HepG2 (cell line): ENCODE data around the gene ARHGAP36. TPM values are rescaled to one million over a fixed set of nuclear protein-coding genes. Genes with fewer than 3 reads are reported as not detected.
A peak's percentile ranks its signal among the peaks of the same experiment; 100 is the strongest.

Experiments
- ATAC-seq: fragments of 200-7000 bp; cut with Tn5 transposase; 3 replicates; pipeline ENCODE4 v1.9.1; 2020; ENCODE audit warnings: mild to moderate bottlenecking, moderate library complexity
- BruUV-seq: library from RNA; stranded (reverse); fragments of 400-500 nt; replicated peaks from 2 replicates; lab custom pipeline; 2021; lab: Mats Ljungman, UMichigan
- CTCF ChIA-PET: fragments of 300-600 bp; formaldehyde crosslinking; extraction: SDS; loops from one replicate; lab custom pipeline; 2021; ENCODE audit warnings: low total read pairs, inconsistent platforms, low intra/inter-chr PET ratio; lab: Yijun Ruan, JAX
- POLR2A ChIA-PET: fragments of 350-600 bp; sonication (Branson Sonifier 250); formaldehyde crosslinking; loops from one replicate; lab custom pipeline; 2020; ENCODE audit warnings: antibody characterized with exemption, inconsistent platforms; lab: Yijun Ruan, JAX
- DNase-seq: peaks from one replicate; pipeline ENCODE4 v3.0.0-alpha.2; 2015; ENCODE audit warnings: low spot score
- FAIRE-seq: peaks from 3 replicates; lab custom pipeline; 2011; peaks lifted over from hg19 to GRCh38; lab: Jason Lieb, UNC
- H2AFZ ChIP-seq: one replicate; pipeline ENCODE4 v1.6.1; 2011; ENCODE audit warnings: low read length, inconsistent platforms
- H3K27ac ChIP-seq: fragments of 300-600 bp; 3 replicates; pipeline ENCODE4 v1.8.0; 2011; ENCODE audit warnings: mixed run types, mild to moderate bottlenecking, mixed read lengths, low read length, inconsistent platforms; ENCODE audit not compliant: insufficient read depth; ENCODE audit errors: extremely low read length
- H3K27me3 ChIP-seq, 2 experiments: fragments of 200-600 bp in 1 of 2; 2 replicates in 1 of 2; 3 replicates in 1 of 2; pipeline versions ENCODE4 v1.6.0 to v1.8.0; 2011; ENCODE audit warnings: low read length in 2 of 2, mild to moderate bottlenecking in 2 of 2, moderate library complexity in 2 of 2, inconsistent platforms in 1 of 2; ENCODE audit not compliant: insufficient read depth in 2 of 2, control insufficient read depth in 1 of 2
- H3K36me3 ChIP-seq, 2 experiments: fragments of 200-600 bp in 1 of 2; replicated peaks in 1 of 2; 2 replicates in 1 of 2; 3 replicates in 1 of 2; pipeline versions ENCODE4 v1.5.1 to v1.8.0; 2011; ENCODE audit warnings: low read length in 2 of 2, inconsistent platforms in 1 of 2; ENCODE audit not compliant: insufficient read depth in 2 of 2, control insufficient read depth in 1 of 2
- H3K4me1 ChIP-seq: 2 replicates; pipeline ENCODE4 v1.5.1; 2012; ENCODE audit warnings: low read length, inconsistent platforms; ENCODE audit not compliant: insufficient read depth
- H3K4me2 ChIP-seq: 2 replicates; pipeline ENCODE4 v1.6.0; 2011; ENCODE audit warnings: low read depth, low read length, inconsistent platforms
- H3K4me3 ChIP-seq, 3 experiments: fragments of 200-600 bp in 1 of 3; sonication (generic), shearing (Covaris generic) in 1 of 3; replicated peaks in 1 of 3; 2 replicates each; pipeline ENCODE4 v1.5.1; 2011 to 2016; ENCODE audit warnings: low read length in 3 of 3, inconsistent platforms in 2 of 3, low read depth in 2 of 3, mild to moderate bottlenecking in 2 of 3, control low read depth in 1 of 3, mixed read lengths in 1 of 3; ENCODE audit not compliant: insufficient read depth in 1 of 3
- H3K79me2 ChIP-seq: one replicate; pipeline ENCODE4 v1.6.1; 2011; ENCODE audit warnings: low read length, inconsistent platforms; ENCODE audit not compliant: insufficient read depth
- H3K9ac ChIP-seq: 2 replicates; pipeline ENCODE4 v1.6.0; 2011; ENCODE audit warnings: mild to moderate bottlenecking, low read depth, low read length, inconsistent platforms; ENCODE audit not compliant: insufficient read depth
- H3K9me3 ChIP-seq: 2 replicates; pipeline ENCODE4 v1.5.1; 2012; ENCODE audit warnings: mild to moderate bottlenecking, low read length
- H4K20me1 ChIP-seq: 2 replicates; pipeline ENCODE4 v1.6.0; 2011; ENCODE audit warnings: inconsistent platforms, mild to moderate bottlenecking, low read length, moderate library complexity; ENCODE audit not compliant: insufficient read depth
- CTCF ChIP-seq: sonication (generic); formaldehyde crosslinking; IDR thresholded peaks from 2 replicates; pipeline ENCODE4 v1.5.0; 2020; ENCODE audit warnings: mild to moderate bottlenecking, missing genetic modification reagents, moderate library complexity
- MYC ChIP-seq: sonication (generic); formaldehyde crosslinking; IDR thresholded peaks from 2 replicates; pipeline ENCODE4 v1.9.0; 2021; ENCODE audit warnings: missing genetic modification reagents, borderline replicate concordance
- RBM22 ChIP-seq: fragments of 200-400 bp; formaldehyde crosslinking; optimal IDR thresholded peaks from 2 replicates; pipeline ENCODE3; 2017; ENCODE audit warnings: mild to moderate bottlenecking, low read length, moderate library complexity
- SMC3 ChIP-seq: IDR thresholded peaks from 2 replicates; pipeline ENCODE4 v1.6.1; 2011; ENCODE audit warnings: low read length, improper control_type of control experiment
- STAG1 ChIP-seq: sonication (generic); formaldehyde crosslinking; IDR thresholded peaks from 2 replicates; pipeline ENCODE4 v1.4.0; 2020; ENCODE audit warnings: missing genetic modification reagents
- ZNF644 ChIP-seq: IDR thresholded peaks from 2 replicates; pipeline ENCODE4 v1.6.1; 2016; ENCODE audit warnings: low read depth
- WGBS: methylation state at CpG from one replicate; pipeline ENCODE4 v1.1.6; 2017; ENCODE audit warnings: low lambda C conversion rate; 5-methylcytosine and 5-hydroxymethylcytosine counted together
- in situ Hi-C: cut with HindIII; loops from 2 replicates; pipeline ENCODE4 v1.10.0; 2017; ENCODE audit warnings: low pct_unique_long_range_greater_than_20kb; ENCODE audit not compliant: extremely low pct_ligation_motif_present
- intact Hi-C: fragments of 100-400 bp; cut with micrococcal nuclease; formaldehyde crosslinking; loops from one replicate; pipeline ENCODE4 v1.10.0; 2022; ENCODE audit not compliant: unreplicated experiment
- polyA plus RNA-seq, 8 experiments: library from polyadenylated mRNA; depleted of rRNA in 3 of 8; stranded (reverse) in 7 of 8; unstranded in 1 of 8; fragments of >200 nt; fragmentation: Illumina TruSeq in 4 of 8; extraction: Trizol in 4 of 8; gene quantifications; 2 replicates each; pipeline versions ENCODE4 v1.2.1 to v1.2.3, GENCODE V29; 2011 to 2016; ENCODE audit warnings: low read depth in 4 of 8, missing spikeins in 1 of 8, mixed read lengths in 1 of 8; ENCODE audit not compliant: insufficient read depth in 1 of 8
- total RNA-seq, 5 experiments: library from RNA; depleted of rRNA; stranded (reverse); fragments of >200 nt; fragmentation: Illumina TruSeq; extraction: Trizol; gene quantifications; 2 replicates each; pipeline ENCODE4 v1.2.3, GENCODE V29; 2016; ENCODE audit warnings: low read depth in 1 of 5

The ARHGAP36 gene
- total and polyA plus RNA-seq, 2 of the 13 experiments (the other 11 are each of a cell fraction or from before 2014, with no cell fraction given): not detected

GRCh38 chrX:131068945-131069719 lies 11.0 kb downstream of the ARHGAP36 start:
- no peaks in the 10 kb centered on the region for H4K20me1 ChIP-seq
- H3K9ac ChIP-seq: no peak overlapping the region
- intact Hi-C loops: loop anchor here (2.0 to 5.0 kb wide), 2 partner anchors 298 to 564 kb away; no protein-coding TSS in a partner anchor
- H2AFZ ChIP-seq: no peak overlapping the region
- DNase-seq (peak; percentile 10), ATAC-seq (peak; percentile 92), FAIRE-seq (peak; percentile 4)
- no peak overlapping the region for H3K4me3 ChIP-seq
- no peaks in the 10 kb centered on the region for H3K9me3 ChIP-seq
- ChIA-PET POLR2A (no interaction called here), CTCF (interaction anchor here (0.8 to 1.6 kb wide), 2 partner anchors 297 to 565 kb away, joined by 3 to 7 read pairs; no protein-coding TSS in a partner anchor)
- no TSS peak for BruUV-seq
- TF ChIP-seq MYC (CRISPR knock-in tag) (no peak), SMC3 (peak; percentile 29; the same call in 1 of the 2 replicates), RBM22 (no peak), ZNF644 (CRISPR knock-in tag) (no peak), CTCF (CRISPR knock-in tag) (peak; percentile 67), STAG1 (CRISPR knock-in tag) (peak; percentile 64)
- H3K36me3 ChIP-seq: no peaks in the 10 kb centered on the region
- WGBS: 68% methylated on average over 9 of the region's 26 CpGs
- no peak overlapping the region for H3K27ac ChIP-seq
- in situ Hi-C loops: loop anchor here (10.0 kb wide), 1 partner anchor 556 kb away; no protein-coding TSS in a partner anchor
- H3K4me1 ChIP-seq: no peaks in the 10 kb centered on the region
- H3K4me2 ChIP-seq: no peak overlapping the region
- no peaks in the 10 kb centered on the region for H3K79me2 ChIP-seq
- H3K27me3 ChIP-seq: 0 out of 5 replicates have a peak, but pooled peaks cover 0 to 4% of the 10 kb centered on the region in 2 experiments
